ENCODE measurements around the gene MIB1.

GRCh38 chr18:21843341-21843740, 102.7 kb downstream of the MIB1 start:
- TF ChIP-seq CTCF (IDR thresholded peaks at IDR 0.05) (no peak), POLR2A (IDR thresholded peaks at IDR 0.05) (no peak)
